K562 (cell line): ENCODE measurements around the gene STAU1. TPM values are rescaled to one million over a fixed set of nuclear protein-coding genes. Genes with fewer than 3 reads are reported as not detected.
A peak's percentile ranks its signal among the peaks of the same experiment; 100 is the strongest.

Experiments
- ATAC-seq: fragments of 200-7000 bp; cut with Tn5 transposase; 3 replicates; pipeline ENCODE4 v1.9.1; 2020; ENCODE audit warnings: moderate library complexity
- BruUV-seq: library from RNA; stranded (reverse); fragments of 400-500 nt; replicated peaks from 2 replicates; lab custom pipeline; 2021; lab: Mats Ljungman, UMichigan
- CTCF ChIA-PET: fragments of 300-600 bp; formaldehyde crosslinking; extraction: SDS; loops from one replicate; lab custom pipeline; 2021; ENCODE audit warnings: low intra/inter-chr PET ratio; lab: Yijun Ruan, JAX
- POLR2A ChIA-PET: fragments of 300-600, 350-650 bp; sonication (Branson Sonifier 250); formaldehyde crosslinking; extraction: SDS; loops from one replicate; lab custom pipeline; 2021; ENCODE audit warnings: antibody characterized with exemption, inconsistent platforms; lab: Yijun Ruan, JAX
- DNase-seq, 4 experiments: peaks; one replicate each; pipeline versions ENCODE4 v3.0.0 to v3.0.0-alpha.2; 2011 to 2018; ENCODE audit warnings: low spot score in 3 of 4, mixed read lengths in 3 of 4; ENCODE audit errors: extremely low read depth in 1 of 4
- FAIRE-seq: peaks from 2 replicates; lab custom pipeline; 2011; peaks lifted over from hg19 to GRCh38; lab: Jason Lieb, UNC
- H2AFZ ChIP-seq: 2 replicates; pipeline ENCODE4 v1.6.0; 2011; ENCODE audit warnings: low read depth, low read length, control low read depth, inconsistent platforms
- H3K27ac ChIP-seq: fragments of 200-600 bp; 3 replicates; pipeline ENCODE4 v1.8.0; 2011; ENCODE audit warnings: low read depth, mild to moderate bottlenecking, control low read depth, inconsistent platforms, low read length, moderate library complexity, mixed read lengths; ENCODE audit errors: extremely low read depth
- H3K27me3 ChIP-seq, 2 experiments: fragments of 300-600 bp in 1 of 2; 2 replicates in 1 of 2; 3 replicates in 1 of 2; pipeline versions ENCODE4 v1.6.0 to v1.8.0; 2011; ENCODE audit warnings: inconsistent platforms in 2 of 2, low read length in 2 of 2, mild to moderate bottlenecking in 1 of 2, mixed read lengths in 1 of 2, moderate library complexity in 1 of 2; ENCODE audit not compliant: control insufficient read depth in 2 of 2, insufficient read depth in 2 of 2
- H3K36me3 ChIP-seq: fragments of 300-600 bp; 3 replicates; pipeline ENCODE4 v1.8.0; 2011; ENCODE audit warnings: mild to moderate bottlenecking, low read length, inconsistent platforms; ENCODE audit not compliant: control insufficient read depth, insufficient read depth
- H3K4me1 ChIP-seq, 2 experiments: fragments of 200-600 bp in 1 of 2; replicated peaks in 1 of 2; 2 replicates in 1 of 2; 3 replicates in 1 of 2; pipeline versions ENCODE4 v1.5.1 to v1.8.0; 2011; ENCODE audit warnings: inconsistent platforms in 2 of 2, low read length in 2 of 2, mild to moderate bottlenecking in 1 of 2, mixed read lengths in 1 of 2, moderate library complexity in 1 of 2; ENCODE audit not compliant: control insufficient read depth in 2 of 2, insufficient read depth in 2 of 2
- H3K4me2 ChIP-seq: 2 replicates; pipeline ENCODE4 v1.6.1; 2011; ENCODE audit warnings: low read length, control low read depth, inconsistent platforms, mixed read lengths; ENCODE audit not compliant: insufficient read depth
- H3K4me3 ChIP-seq: fragments of 200-600 bp; sonication (generic), shearing (Covaris generic); 2 replicates; pipeline ENCODE4 v1.5.1; 2016; ENCODE audit warnings: control low read depth, inconsistent platforms
- H3K79me2 ChIP-seq: fragments of 200-600 bp; 3 replicates; pipeline ENCODE4 v1.8.0; 2011; ENCODE audit warnings: low read length, inconsistent platforms; ENCODE audit not compliant: control insufficient read depth, insufficient read depth
- H3K9ac ChIP-seq, 2 experiments: 2 replicates each; pipeline versions ENCODE4 v1.6.0 to v1.6.1; 2011; ENCODE audit warnings: low read depth in 2 of 2, low read length in 2 of 2, control low read depth in 1 of 2, inconsistent platforms in 1 of 2, mild to moderate bottlenecking in 1 of 2, mixed read lengths in 1 of 2; ENCODE audit not compliant: insufficient read depth in 1 of 2
- H3K9me1 ChIP-seq: one replicate; pipeline ENCODE4 v1.6.0; 2011; ENCODE audit warnings: inconsistent platforms, mild to moderate bottlenecking, low read length, moderate library complexity; ENCODE audit not compliant: control insufficient read depth, insufficient read depth
- H3K9me3 ChIP-seq: replicated peaks from 2 replicates; pipeline ENCODE4 v1.5.1; 2011; ENCODE audit warnings: low read depth, low read length, inconsistent platforms; ENCODE audit not compliant: control insufficient read depth, insufficient read depth
- H4K20me1 ChIP-seq: replicated peaks from 2 replicates; pipeline ENCODE4 v1.6.1; 2011; ENCODE audit warnings: low read length, inconsistent platforms, mixed read lengths; ENCODE audit not compliant: control insufficient read depth, insufficient read depth
- NFRKB ChIP-seq: fragments of 450-650 bp; IDR thresholded peaks from 2 replicates; pipeline ENCODE4 v1.6.1; 2016; ENCODE audit warnings: low read depth
- WGBS: fragments of 100-300 bp; shearing (Covaris generic); methylation state at CpG from one replicate; pipeline ENCODE4 v1.1.6; 2016; ENCODE audit warnings: low coverage, mixed read lengths; ENCODE audit not compliant: insufficient coverage; ENCODE audit errors: missing lambda C conversion rate; 5-methylcytosine and 5-hydroxymethylcytosine counted together
- in situ Hi-C: fragments of 300-500 bp; cut with MboI; formaldehyde crosslinking; loops from 4 replicates; pipeline ENCODE4 v1.15.0; 2018; ENCODE audit warnings: inconsistent platforms, mixed read lengths
- intact Hi-C: fragments of 100-400 bp; cut with micrococcal nuclease; formaldehyde crosslinking; loops from 2 replicates; pipeline ENCODE4 v1.14.2; 2022
- polyA plus RNA-seq, 8 experiments: library from polyadenylated mRNA; depleted of rRNA in 4 of 8; stranded (reverse) in 5 of 8; unstranded in 3 of 8; fragments of >200 nt; fragmentation: Nextera tagmentation in 2 of 8; fragmentation: Illumina TruSeq in 1 of 8; extraction: Ambion mirVana in 2 of 8; extraction: Trizol in 1 of 8; gene quantifications; 2 replicates each; pipeline versions ENCODE4 v1.2.1 to v1.2.3, GENCODE V29; 2011 to 2014; ENCODE audit warnings: inconsistent platforms in 1 of 8, missing spikeins in 1 of 8
- total RNA-seq, 7 experiments: library from RNA; depleted of rRNA in 6 of 7; stranded (reverse); fragments of >200 nt in 6 of 7; fragmentation: Illumina TruSeq in 2 of 7; extraction: Trizol in 2 of 7; gene quantifications; 2 replicates each; pipeline versions ENCODE4 v1.2.1 to v1.2.3, GENCODE V29; 2011 to 2021; ENCODE audit warnings: low replicate concordance in 1 of 7
- TF ChIP-seq, protein P1 (sequence below): sonication (generic); formaldehyde crosslinking; IDR thresholded peaks from 2 replicates; pipeline ENCODE4 v1.9.0; 2022; ENCODE audit warnings: mild to moderate bottlenecking, missing genetic modification reagents
- TF ChIP-seq, protein P2 (sequence below): fragments of 450-650 bp; IDR thresholded peaks from 2 replicates; pipeline ENCODE4 v1.6.1; 2018; ENCODE audit not compliant: partially characterized antibody

STAU1 gene
- total and polyA plus RNA-seq, 9 of the 15 experiments (the other 6 are each of a cell fraction or from before 2014, with no cell fraction given): 18.0 to 106 (median 50.6) TPM

DNA sequence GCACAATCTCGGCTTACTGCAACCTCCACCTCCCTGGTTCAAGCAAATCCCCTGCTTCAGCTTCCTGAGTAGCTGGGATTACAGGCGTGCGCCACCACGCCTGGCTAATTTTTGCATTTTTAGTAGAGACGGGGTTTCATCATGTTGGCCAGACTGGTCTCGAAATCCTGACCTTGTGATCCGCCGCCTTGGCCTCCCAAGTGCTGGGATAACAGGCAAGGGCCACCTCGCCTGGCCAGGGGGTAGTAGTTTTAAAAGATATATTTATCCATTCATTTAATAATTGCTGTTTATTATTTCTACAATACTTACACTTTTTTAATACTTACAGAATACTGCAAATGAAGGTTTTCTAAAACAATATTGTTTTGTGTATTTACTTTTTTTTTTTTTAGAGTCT lies 15.6 kb upstream of the STAU1 start:
- Histone ChIP-seq H3K79me2 (no peaks in the 10 kb centered on the region), H3K4me3 (no peak overlapping the region), H3K4me1 (no peaks in the 10 kb centered on the region), H4K20me1 (no peaks in the 10 kb centered on the region), H3K27me3 (no peaks in the 10 kb centered on the region), H3K36me3 (no peaks in the 10 kb centered on the region), H3K9me3 (no peaks in the 10 kb centered on the region), H3K9me1 (no peaks in the 10 kb centered on the region), H3K9ac (no peak overlapping the region), H2AFZ (no peak overlapping the region), H3K27ac (no peak overlapping the region), H3K4me2 (no peak overlapping the region)
- FAIRE-seq (no peak), ATAC-seq (no peak), DNase-seq (no peak)
- no TSS peak for BruUV-seq
- in situ Hi-C loops (no loop called here), intact Hi-C loops (no loop called here)
- POLR2A ChIA-PET: interaction anchor here (0.7 to 1.7 kb wide), 3 partner anchors 10 to 151 kb away, joined by 3 to 5 read pairs (median 4); no protein-coding TSS in a partner anchor
- TF ChIP-seq, protein P1, sequence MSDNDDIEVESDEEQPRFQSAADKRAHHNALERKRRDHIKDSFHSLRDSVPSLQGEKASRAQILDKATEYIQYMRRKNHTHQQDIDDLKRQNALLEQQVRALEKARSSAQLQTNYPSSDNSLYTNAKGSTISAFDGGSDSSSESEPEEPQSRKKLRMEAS (CRISPR knock-in tag): no peak
- TF ChIP-seq NFRKB: no peak
- TF ChIP-seq, protein P2, sequence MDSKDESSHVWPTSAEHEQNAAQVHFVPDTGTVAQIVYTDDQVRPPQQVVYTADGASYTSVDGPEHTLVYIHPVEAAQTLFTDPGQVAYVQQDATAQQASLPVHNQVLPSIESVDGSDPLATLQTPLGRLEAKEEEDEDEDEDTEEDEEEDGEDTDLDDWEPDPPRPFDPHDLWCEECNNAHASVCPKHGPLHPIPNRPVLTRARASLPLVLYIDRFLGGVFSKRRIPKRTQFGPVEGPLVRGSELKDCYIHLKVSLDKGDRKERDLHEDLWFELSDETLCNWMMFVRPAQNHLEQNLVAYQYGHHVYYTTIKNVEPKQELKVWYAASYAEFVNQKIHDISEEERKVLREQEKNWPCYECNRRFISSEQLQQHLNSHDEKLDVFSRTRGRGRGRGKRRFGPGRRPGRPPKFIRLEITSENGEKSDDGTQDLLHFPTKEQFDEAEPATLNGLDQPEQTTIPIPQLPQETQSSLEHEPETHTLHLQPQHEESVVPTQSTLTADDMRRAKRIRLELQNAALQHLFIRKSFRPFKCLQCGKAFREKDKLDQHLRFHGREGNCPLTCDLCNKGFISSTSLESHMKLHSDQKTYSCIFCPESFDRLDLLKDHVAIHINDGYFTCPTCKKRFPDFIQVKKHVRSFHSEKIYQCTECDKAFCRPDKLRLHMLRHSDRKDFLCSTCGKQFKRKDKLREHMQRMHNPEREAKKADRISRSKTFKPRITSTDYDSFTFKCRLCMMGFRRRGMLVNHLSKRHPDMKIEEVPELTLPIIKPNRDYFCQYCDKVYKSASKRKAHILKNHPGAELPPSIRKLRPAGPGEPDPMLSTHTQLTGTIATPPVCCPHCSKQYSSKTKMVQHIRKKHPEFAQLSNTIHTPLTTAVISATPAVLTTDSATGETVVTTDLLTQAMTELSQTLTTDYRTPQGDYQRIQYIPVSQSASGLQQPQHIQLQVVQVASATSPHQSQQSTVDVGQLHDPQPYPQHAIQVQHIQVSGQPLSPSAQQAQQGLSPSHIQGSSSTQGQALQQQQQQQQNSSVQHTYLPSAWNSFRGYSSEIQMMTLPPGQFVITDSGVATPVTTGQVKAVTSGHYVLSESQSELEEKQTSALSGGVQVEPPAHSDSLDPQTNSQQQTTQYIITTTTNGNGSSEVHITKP: peak; percentile 22
- WGBS: 65% methylated on average over 8 of the region's 9 CpGs
- CTCF ChIA-PET: no interaction called here
